Measurements from ENCODE around the gene ARHGEF19. TPM values are rescaled to one million over a fixed set of nuclear protein-coding genes. Genes with fewer than 3 reads are reported as not detected.
A peak's percentile ranks its signal among the peaks of the same experiment; 100 is the strongest.

Gene ARHGEF19
- total and polyA plus RNA-seq, 2 donors from 2014 or later, result 3.5 to 8.2 TPM

GRCh38 chr1:16251381-16251780 lies 38.9 kb upstream of the ARHGEF19 start:
- H3K4me3 ChIP-seq (ENCODE audit: low read length in 3 of 3), result no peak overlapping the region
- H3K27me3 ChIP-seq (ENCODE audit: control insufficient read depth, insufficient read depth, low read length), result no peaks in the 10 kb centered on the region
- no peaks in the 10 kb centered on the region for H3K9me3 ChIP-seq (ENCODE audit: control insufficient read depth in 2 of 3, insufficient read depth in 1 of 3, low read length in 3 of 3)
- intact Hi-C loops (cut with DNase I), result no loop called here
- DNase-seq (no peak), FAIRE-seq (no peak)
- peaks cover 0 to 40% (median 27%) of the 10 kb centered on the region in 3 donors for H3K36me3 ChIP-seq (ENCODE audit: control insufficient read depth in 2 of 3, insufficient read depth in 3 of 3, low read length in 3 of 3)
- TF ChIP-seq CTCF (IDR thresholded peaks at IDR 0.05; ENCODE audit: borderline replicate concordance, extremely low read depth, insufficient read depth), result no peak
- no peak overlapping the region for H3K9ac ChIP-seq (ENCODE audit: low read length in 3 of 3)
- H3K4me1 ChIP-seq (ENCODE audit: control insufficient read depth in 2 of 3, insufficient read depth in 2 of 3, low read depth in 1 of 3, low read length in 3 of 3), result peaks cover 0 to 13% (median 8%) of the 10 kb centered on the region in 3 donors
- no peak overlapping the region for H3K27ac ChIP-seq (ENCODE audit: low read depth in 2 of 2, low read length in 2 of 2)

GRCh38 chr1:16250524-16251251 lies 38.2 kb upstream of the ARHGEF19 start:
- peaks cover 0 to 33% (median 22%) of the 10 kb centered on the region in 3 donors for H3K36me3 ChIP-seq (ENCODE audit: control insufficient read depth in 2 of 3, insufficient read depth in 3 of 3, low read length in 3 of 3)
- H3K27me3 ChIP-seq (ENCODE audit: control insufficient read depth, insufficient read depth, low read length), result no peaks in the 10 kb centered on the region
- peaks cover 0 to 13% (median 8%) of the 10 kb centered on the region in 3 donors for H3K4me1 ChIP-seq (ENCODE audit: control insufficient read depth in 2 of 3, insufficient read depth in 2 of 3, low read depth in 1 of 3, low read length in 3 of 3)
- H3K9me3 ChIP-seq (ENCODE audit: control insufficient read depth in 2 of 3, insufficient read depth in 1 of 3, low read length in 3 of 3), result no peaks in the 10 kb centered on the region
- H3K4me3 ChIP-seq (ENCODE audit: low read length in 3 of 3), result no peak overlapping the region
- DNase-seq, result no peak
- no peak for TF ChIP-seq CTCF (IDR thresholded peaks at IDR 0.05; ENCODE audit: borderline replicate concordance, extremely low read depth, insufficient read depth)
- no peak overlapping the region for H3K27ac ChIP-seq (ENCODE audit: low read depth in 2 of 2, low read length in 2 of 2)
- no peak overlapping the region for H3K9ac ChIP-seq (ENCODE audit: low read length in 3 of 3)
- no peak for FAIRE-seq
- intact Hi-C loops (cut with DNase I), result no loop called here

- H3K27me3 ChIP-seq (ENCODE audit: control insufficient read depth, insufficient read depth, low read length), result no peaks in the 10 kb centered on the region
- FAIRE-seq (no peak), DNase-seq (peak in 1 of 5 donors; percentile 74)
- H3K4me3 ChIP-seq (ENCODE audit: low read length in 3 of 3), result no peak overlapping the region
- intact Hi-C loops (cut with DNase I), result loop anchor here (10.0 kb wide), 1 partner anchor 165 kb away; no protein-coding TSS in a partner anchor
- no peaks in the 10 kb centered on the region for H3K9me3 ChIP-seq (ENCODE audit: control insufficient read depth in 2 of 3, insufficient read depth in 1 of 3, low read length in 3 of 3)
- no peak overlapping the region for H3K9ac ChIP-seq (ENCODE audit: low read length in 3 of 3)
- H3K4me1 ChIP-seq (ENCODE audit: control insufficient read depth in 2 of 3, insufficient read depth in 2 of 3, low read depth in 1 of 3, low read length in 3 of 3), result peaks cover 0 to 13% (median 8%) of the 10 kb centered on the region in 3 donors
- H3K27ac ChIP-seq (ENCODE audit: low read depth in 2 of 2, low read length in 2 of 2), result peak overlapping the region in 1 of 2 donors; percentile 39
- peaks cover 0 to 23% (median 20%) of the 10 kb centered on the region in 3 donors for H3K36me3 ChIP-seq (ENCODE audit: control insufficient read depth in 2 of 3, insufficient read depth in 3 of 3, low read length in 3 of 3)
- TF ChIP-seq CTCF (IDR thresholded peaks at IDR 0.05; ENCODE audit: borderline replicate concordance, extremely low read depth, insufficient read depth), result no peak
Measured at GRCh38 chr1:16249596-16250241, 37.3 kb upstream of the ARHGEF19 start.

Data from kidney (tissue), 14 donors.